Osteocyte (in vitro differentiated cells): ENCODE data around the gene AFG3L2. TPM values are rescaled to one million over a fixed set of nuclear protein-coding genes. Genes with fewer than 3 reads are reported as not detected.

Source experiments
- DNase-seq: peaks from one replicate; pipeline ENCODE4 v3.0.0; 2021; ENCODE audit warnings: mixed read lengths; ENCODE audit not compliant: unreplicated experiment; ENCODE audit errors: extremely low spot score
- H3K27ac Mint-ChIP-seq: one replicate; pipeline ENCODE4 v1.8.0; 2021; ENCODE audit warnings: mild to moderate bottlenecking, mixed read lengths; ENCODE audit not compliant: unreplicated experiment
- H3K27me3 Mint-ChIP-seq: one replicate; pipeline ENCODE4 v1.8.0; 2021; ENCODE audit warnings: mixed read lengths; ENCODE audit not compliant: unreplicated experiment
- H3K36me3 Mint-ChIP-seq: one replicate; pipeline ENCODE4 v1.8.0; 2021; ENCODE audit warnings: mixed read lengths; ENCODE audit not compliant: unreplicated experiment
- H3K4me1 Mint-ChIP-seq: one replicate; pipeline ENCODE4 v1.8.0; 2021; ENCODE audit warnings: mixed read lengths; ENCODE audit not compliant: unreplicated experiment
- H3K4me3 Mint-ChIP-seq: one replicate; pipeline ENCODE4 v1.8.0; 2021; ENCODE audit warnings: mild to moderate bottlenecking, moderate library complexity, mixed read lengths; ENCODE audit not compliant: unreplicated experiment
- H3K9me3 Mint-ChIP-seq: one replicate; pipeline ENCODE4 v1.8.0; 2021; ENCODE audit warnings: mixed read lengths; ENCODE audit not compliant: unreplicated experiment
- CTCF ChIP-seq: fragments of 200-600 bp; sonication (generic); IDR thresholded peaks from 2 replicates; pipeline ENCODE4 v1.5.0; 2021; ENCODE audit warnings: antibody characterized with exemption, mild to moderate bottlenecking, moderate library complexity
- total RNA-seq: library from RNA; stranded (reverse); gene quantifications from 2 replicates; pipeline ENCODE4 v1.2.1, GENCODE V29; 2021

Gene AFG3L2
- total RNA-seq, 1 donor from 2014 or later: 44.4 TPM

GRCh38 chr18:12372406-12372805 lies 4.6 kb downstream of the AFG3L2 start:
- Mint-ChIP-seq H3K27ac (no peak overlapping the region), H3K4me1 (peaks cover 34% of the 10 kb centered on the region), H3K36me3 (peaks cover 3% of the 10 kb centered on the region), H3K27me3 (no peaks in the 10 kb centered on the region), H3K4me3 (no peak overlapping the region), H3K9me3 (no peaks in the 10 kb centered on the region)
- no peak for DNase-seq
- TF ChIP-seq CTCF: no peak

GRCh38 chr18:12371590-12371989 lies 5.4 kb downstream of the AFG3L2 start:
- Mint-ChIP-seq H3K9me3 (no peaks in the 10 kb centered on the region), H3K36me3 (peaks cover 11% of the 10 kb centered on the region), H3K27me3 (no peaks in the 10 kb centered on the region), H3K4me1 (peaks cover 38% of the 10 kb centered on the region), H3K4me3 (no peak overlapping the region), H3K27ac (no peak overlapping the region)
- TF ChIP-seq CTCF: no peak
- DNase-seq: no peak

GRCh38 chr18:12369211-12369610 lies 7.8 kb downstream of the AFG3L2 start:
- Mint-ChIP-seq H3K4me1 (peaks cover 26% of the 10 kb centered on the region), H3K27me3 (no peaks in the 10 kb centered on the region), H3K27ac (no peak overlapping the region), H3K36me3 (peaks cover 23% of the 10 kb centered on the region), H3K9me3 (no peaks in the 10 kb centered on the region), H3K4me3 (no peak overlapping the region)
- DNase-seq: no peak
- TF ChIP-seq CTCF: no peak

- H3K4me3 Mint-ChIP-seq: no peak overlapping the region
- peaks cover 34% of the 10 kb centered on the region for H3K36me3 Mint-ChIP-seq
- no peak for TF ChIP-seq CTCF
- peaks cover 13% of the 10 kb centered on the region for H3K4me1 Mint-ChIP-seq
- no peak for DNase-seq
- H3K27ac Mint-ChIP-seq: no peak overlapping the region
- H3K27me3 Mint-ChIP-seq: no peaks in the 10 kb centered on the region
- H3K9me3 Mint-ChIP-seq: no peaks in the 10 kb centered on the region
Measured at GRCh38 chr18:12366784-12367183, 10.2 kb downstream of the AFG3L2 start.

- DNase-seq: no peak
- H3K4me3 Mint-ChIP-seq: no peak overlapping the region
- no peak for TF ChIP-seq CTCF
- peaks cover 34% of the 10 kb centered on the region for H3K36me3 Mint-ChIP-seq
- H3K9me3 Mint-ChIP-seq: no peaks in the 10 kb centered on the region
- peaks cover 16% of the 10 kb centered on the region for H3K4me1 Mint-ChIP-seq
- H3K27ac Mint-ChIP-seq: no peak overlapping the region
- H3K27me3 Mint-ChIP-seq: no peaks in the 10 kb centered on the region
Measured at GRCh38 chr18:12366379-12366778, 10.6 kb downstream of the AFG3L2 start.
